Tibial nerve (tissue), 4 donors: ENCODE data around the gene RBMS3. TPM values are rescaled to one million over a fixed set of nuclear protein-coding genes. Genes with fewer than 3 reads are reported as not detected.
A peak's percentile ranks its signal among the peaks of the same experiment; 100 is the strongest.

Experiments
- DNase-seq, 2 donors: peaks; one replicate each; pipeline ENCODE4 v3.0.0-alpha.2; 2019; ENCODE audit warnings: low spot score in 2 of 2
- H3K27ac ChIP-seq, 4 donors: fragments of 200-600 bp; sonication (generic) in 3 of 4; one replicate each; pipeline ENCODE4 v1.5.1; 2017 to 2019; ENCODE audit warnings: mild to moderate bottlenecking in 1 of 4
- H3K27me3 ChIP-seq, 2 donors: fragments of 200-600 bp; sonication (generic) in 1 of 2; one replicate each; pipeline versions ENCODE4 v1.5.1 to v1.6.0; 2017 to 2019
- H3K36me3 ChIP-seq, 3 donors: fragments of 200-600 bp; sonication (generic); one replicate each; pipeline ENCODE4 v1.5.1; 2018 to 2019
- H3K4me1 ChIP-seq, 4 donors: fragments of 200-600 bp; sonication (generic) in 3 of 4; one replicate each; pipeline ENCODE4 v1.5.1; 2017 to 2019
- H3K4me3 ChIP-seq, 4 donors: fragments of 200-600 bp; sonication (generic) in 3 of 4; one replicate each; pipeline ENCODE4 v1.5.1; 2017 to 2019; ENCODE audit warnings: mild to moderate bottlenecking in 1 of 4, moderate library complexity in 1 of 4
- H3K9me3 ChIP-seq, 4 donors: fragments of 200-600 bp; sonication (generic) in 3 of 4; one replicate each; pipeline ENCODE4 v1.5.1; 2017 to 2019
- EP300 ChIP-seq, 2 donors: sonication (generic); formaldehyde crosslinking; IDR thresholded peaks; one replicate each; pipeline ENCODE4 v1.6.1; 2017; ENCODE audit warnings: antibody characterized with exemption in 2 of 2, mild to moderate bottlenecking in 1 of 2
- POLR2A ChIP-seq, 2 donors: fragments of 450-650 bp; IDR thresholded peaks; one replicate each; pipeline ENCODE4 v1.6.1; 2017; ENCODE audit warnings: antibody characterized with exemption in 2 of 2, mild to moderate bottlenecking in 2 of 2, moderate library complexity in 2 of 2
- WGBS, 2 donors: methylation state at CpG; one replicate each; pipeline ENCODE4 v1.1.5; 2018; 5-methylcytosine and 5-hydroxymethylcytosine counted together
- total RNA-seq, 4 donors: library from RNA; depleted of rRNA; stranded (reverse); fragments of >200 nt; gene quantifications; one replicate each; pipeline ENCODE4 v1.1.0, GENCODE V29; 2016
- TF ChIP-seq, protein P1 (sequence below), 5 experiments: fragments of 200-600 bp in 3 of 5; fragments of 450-650 bp in 2 of 5; sonication (generic) in 3 of 5; IDR thresholded peaks; one replicate each; pipeline ENCODE4 v1.5.1; 2016 to 2019; ENCODE audit warnings: antibody characterized with exemption in 5 of 5, mild to moderate bottlenecking in 3 of 5, moderate library complexity in 2 of 5

RBMS3 gene
- total RNA-seq, 4 donors from 2014 or later, result 157 to 175 (median 161) TPM

GRCh38 chr3:29759411-29760225, 478.7 kb downstream of the RBMS3 start:
- DNase-seq, result no peak
- TF ChIP-seq POLR2A (IDR thresholded peaks at IDR 0.05), result no peak
- TF ChIP-seq, protein P1, sequence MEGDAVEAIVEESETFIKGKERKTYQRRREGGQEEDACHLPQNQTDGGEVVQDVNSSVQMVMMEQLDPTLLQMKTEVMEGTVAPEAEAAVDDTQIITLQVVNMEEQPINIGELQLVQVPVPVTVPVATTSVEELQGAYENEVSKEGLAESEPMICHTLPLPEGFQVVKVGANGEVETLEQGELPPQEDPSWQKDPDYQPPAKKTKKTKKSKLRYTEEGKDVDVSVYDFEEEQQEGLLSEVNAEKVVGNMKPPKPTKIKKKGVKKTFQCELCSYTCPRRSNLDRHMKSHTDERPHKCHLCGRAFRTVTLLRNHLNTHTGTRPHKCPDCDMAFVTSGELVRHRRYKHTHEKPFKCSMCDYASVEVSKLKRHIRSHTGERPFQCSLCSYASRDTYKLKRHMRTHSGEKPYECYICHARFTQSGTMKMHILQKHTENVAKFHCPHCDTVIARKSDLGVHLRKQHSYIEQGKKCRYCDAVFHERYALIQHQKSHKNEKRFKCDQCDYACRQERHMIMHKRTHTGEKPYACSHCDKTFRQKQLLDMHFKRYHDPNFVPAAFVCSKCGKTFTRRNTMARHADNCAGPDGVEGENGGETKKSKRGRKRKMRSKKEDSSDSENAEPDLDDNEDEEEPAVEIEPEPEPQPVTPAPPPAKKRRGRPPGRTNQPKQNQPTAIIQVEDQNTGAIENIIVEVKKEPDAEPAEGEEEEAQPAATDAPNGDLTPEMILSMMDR (IDR thresholded peaks at IDR 0.05), result no peak
- TF ChIP-seq EP300 (IDR thresholded peaks at IDR 0.05), result no peak
- peak overlapping the region; percentile 58 to 89 (median 72) for H3K27ac ChIP-seq
- no peaks in the 10 kb centered on the region for H3K27me3 ChIP-seq
- H3K4me3 ChIP-seq, result peak overlapping the region in 2 of 4 donors; percentile 5 to 12
- 27 to 31% methylated on average over 9 of the region's 9 CpGs for WGBS, 2 donors
- H3K36me3 ChIP-seq, result no peaks in the 10 kb centered on the region
- peaks cover 0 to 88% (median 24%) of the 10 kb centered on the region in 4 donors for H3K4me1 ChIP-seq
- H3K9me3 ChIP-seq, result no peaks in the 10 kb centered on the region

- Histone ChIP-seq H3K4me1 (peaks cover 0 to 88% (median 24%) of the 10 kb centered on the region in 4 donors), H3K27me3 (no peaks in the 10 kb centered on the region), H3K27ac (peak overlapping the region; percentile 58 to 89 (median 72))
These were observed 479.4 kb downstream of the RBMS3 start for GRCh38 chr3:29760226-29760685.

GRCh38 chr3:29761517-29761916, 480.6 kb downstream of the RBMS3 start:
- Histone ChIP-seq H3K27ac (peak overlapping the region in 2 of 4 donors; percentile 26 to 89), H3K36me3 (no peaks in the 10 kb centered on the region), H3K9me3 (no peaks in the 10 kb centered on the region), H3K27me3 (no peaks in the 10 kb centered on the region), H3K4me3 (no peak overlapping the region), H3K4me1 (peaks cover 0 to 83% (median 24%) of the 10 kb centered on the region in 4 donors)
- TF ChIP-seq EP300 (IDR thresholded peaks at IDR 0.05), result no peak
- no peak for TF ChIP-seq POLR2A (IDR thresholded peaks at IDR 0.05)
- TF ChIP-seq, protein P1 (IDR thresholded peaks at IDR 0.05), result no peak
- no peak for DNase-seq
- 91 to 92% methylated on average over 2 of the region's 2 CpGs for WGBS, 2 donors

More at GRCh38 chr3:29760226-29760685, 479.4 kb downstream of the RBMS3 start:
- DNase-seq, result no peak
- TF ChIP-seq POLR2A (IDR thresholded peaks at IDR 0.05) (no peak), EP300 (IDR thresholded peaks at IDR 0.05) (no peak)
- TF ChIP-seq, protein P1 (IDR thresholded peaks at IDR 0.05), result no peak
- Histone ChIP-seq H3K4me3 (no peak overlapping the region), H3K9me3 (no peaks in the 10 kb centered on the region), H3K36me3 (no peaks in the 10 kb centered on the region)

GRCh38 chr3:29763115-29763514, 482.2 kb downstream of the RBMS3 start:
- TF ChIP-seq POLR2A (IDR thresholded peaks at IDR 0.05) (no peak), EP300 (IDR thresholded peaks at IDR 0.05) (no peak)
- TF ChIP-seq, protein P1 (IDR thresholded peaks at IDR 0.05), result no peak
- peaks cover 0 to 70% (median 18%) of the 10 kb centered on the region in 4 donors for H3K4me1 ChIP-seq
- WGBS, 2 donors, result 66 to 72% methylated on average over 1 of the region's 1 CpG

DNA sequence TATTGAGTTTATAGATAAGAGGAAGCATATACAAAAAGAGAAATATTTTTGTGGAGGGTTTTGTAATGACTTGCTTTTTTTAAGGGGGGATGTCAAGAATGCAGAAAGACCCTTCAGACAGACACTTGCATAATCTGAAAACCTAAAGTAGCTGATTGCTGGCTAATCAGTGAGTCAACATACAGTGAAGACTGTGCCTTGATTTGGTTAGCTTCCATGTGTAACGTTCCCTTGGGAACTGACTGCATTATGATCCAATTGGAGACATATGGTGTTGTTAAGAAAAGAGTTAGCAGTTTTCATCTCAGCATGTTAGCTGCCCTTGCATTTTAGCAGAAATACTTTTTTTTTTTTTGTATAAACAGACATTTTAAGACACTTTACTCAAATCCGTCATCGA, 483.2 kb downstream of the RBMS3 start:
- no peaks in the 10 kb centered on the region for H3K9me3 ChIP-seq
- no peak overlapping the region for H3K4me3 ChIP-seq
- 46 to 49% methylated on average over 3 of the region's 3 CpGs for WGBS, 2 donors
- H3K27ac ChIP-seq, result no peak overlapping the region
- H3K27me3 ChIP-seq, result no peaks in the 10 kb centered on the region
- TF ChIP-seq, protein P1 (IDR thresholded peaks at IDR 0.05), result no peak
- TF ChIP-seq POLR2A (IDR thresholded peaks at IDR 0.05) (no peak), EP300 (IDR thresholded peaks at IDR 0.05) (no peak)
- peaks cover 0 to 61% (median 13%) of the 10 kb centered on the region in 4 donors for H3K4me1 ChIP-seq
- H3K36me3 ChIP-seq, result no peaks in the 10 kb centered on the region
- DNase-seq, result no peak

More at GRCh38 chr3:29763115-29763514, 482.2 kb downstream of the RBMS3 start:
- Histone ChIP-seq H3K4me3 (no peak overlapping the region), H3K27ac (peak overlapping the region in 2 of 4 donors; percentile 44 to 89), H3K36me3 (no peaks in the 10 kb centered on the region), H3K27me3 (no peaks in the 10 kb centered on the region), H3K9me3 (no peaks in the 10 kb centered on the region)
- DNase-seq, result no peak
